EL (cell line): ENCODE results near the gene SENP7.

Experiments
- DNase-seq: peaks from one replicate; pipeline ENCODE4 v3.0.0-alpha.2; 2016

Gene SENP7

DNA sequence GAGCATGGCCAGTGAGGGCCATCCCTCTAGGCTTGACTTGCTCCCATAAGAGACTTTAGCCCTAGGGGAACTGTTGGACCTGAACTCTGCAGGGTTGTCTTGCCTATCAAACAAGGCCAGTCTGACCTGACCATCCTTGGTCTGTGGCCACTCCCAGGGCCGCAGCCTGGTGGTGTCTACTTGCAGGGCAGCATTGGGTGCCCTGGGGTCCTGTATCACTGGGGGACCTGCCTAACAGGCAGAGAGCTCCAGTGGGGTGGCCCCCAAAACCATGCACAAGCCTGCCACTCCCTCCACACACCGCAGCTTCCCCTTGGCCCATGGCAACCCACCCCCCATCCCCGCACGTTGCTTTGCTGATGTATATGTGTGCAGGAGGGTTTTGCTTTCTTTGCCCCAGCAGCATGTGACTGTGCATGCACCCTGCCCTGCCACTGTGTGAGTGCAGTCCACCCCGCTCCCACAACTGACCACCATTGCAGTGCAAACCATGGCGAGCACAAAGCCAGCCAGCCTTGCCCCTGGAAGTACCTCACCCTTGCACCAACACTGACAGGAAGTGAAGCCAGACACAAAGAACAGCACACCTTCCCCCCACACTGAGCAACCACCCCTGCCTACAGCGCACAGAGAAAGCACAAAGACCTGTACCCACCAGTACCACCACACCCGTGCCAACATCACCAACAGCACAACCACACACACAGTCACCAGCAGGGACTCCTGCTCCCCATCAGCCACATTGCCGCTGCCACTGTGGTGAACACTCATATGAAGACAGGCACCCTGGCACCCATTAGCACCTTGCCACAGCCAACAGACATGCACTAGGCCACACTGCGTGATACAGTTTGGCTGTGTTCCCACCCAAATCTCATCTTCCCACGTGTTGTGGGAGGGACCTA lies 88.8 kb downstream of the SENP7 start:
- no peak for DNase-seq

DNA sequence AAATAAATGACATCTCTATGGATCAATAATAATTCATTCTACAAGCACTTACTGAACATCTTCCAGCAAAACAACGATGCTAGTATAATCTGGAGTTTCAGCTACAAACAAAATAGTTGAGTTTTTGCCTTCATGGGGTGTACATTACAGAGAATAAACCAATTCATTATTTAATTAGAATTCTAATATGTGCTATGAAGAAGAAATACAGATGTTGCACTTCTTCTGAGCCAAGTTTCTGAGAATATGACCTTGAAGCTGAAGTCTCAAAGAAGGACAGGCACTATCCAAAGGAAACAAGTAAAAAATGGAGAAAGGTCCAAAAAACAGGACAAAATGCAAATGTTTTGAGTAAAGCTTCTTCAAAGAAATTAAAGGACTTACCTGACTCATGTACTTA lies 94.2 kb downstream of the SENP7 start:
- no peak for DNase-seq

DNA sequence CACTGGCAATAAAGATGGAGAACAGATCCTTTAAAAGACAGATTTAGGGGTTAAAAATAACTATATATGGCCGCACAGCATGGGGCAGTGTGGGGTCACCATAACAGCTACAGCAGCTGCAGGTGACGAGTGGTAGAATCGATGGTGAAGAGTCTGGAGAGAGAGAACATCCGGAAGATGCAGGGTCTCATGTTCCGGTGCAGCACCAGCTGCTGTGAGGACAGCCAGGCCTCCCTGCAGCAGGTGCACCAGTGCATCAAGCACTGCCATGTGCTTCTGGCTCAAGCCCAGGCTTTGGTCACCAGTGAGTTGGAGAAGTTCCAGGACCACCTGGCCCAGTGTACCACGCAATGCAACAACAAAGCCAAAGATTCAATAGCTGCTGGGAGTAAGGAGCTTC lies 98.9 kb downstream of the SENP7 start:
- DNase-seq, result no peak

DNA sequence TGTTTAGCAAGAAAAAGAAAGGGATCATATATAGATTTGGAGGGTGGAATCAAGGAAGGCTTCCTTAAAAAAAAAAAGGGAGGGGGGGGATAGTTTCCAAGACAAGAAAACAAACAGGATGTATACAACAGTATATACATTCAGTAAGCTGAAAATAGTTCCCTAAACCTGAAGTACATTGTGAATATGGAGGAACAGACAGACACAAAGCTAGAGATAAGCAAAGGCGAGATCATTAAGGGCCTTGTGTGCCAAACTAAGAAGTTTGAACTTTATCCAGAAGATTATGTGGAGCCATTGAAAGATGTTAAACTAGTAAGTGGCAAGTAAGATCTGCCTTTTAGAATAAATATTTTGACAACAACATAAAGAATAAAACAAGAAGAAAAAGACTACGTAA lies 99.4 kb downstream of the SENP7 start:
- DNase-seq, result no peak

DNA sequence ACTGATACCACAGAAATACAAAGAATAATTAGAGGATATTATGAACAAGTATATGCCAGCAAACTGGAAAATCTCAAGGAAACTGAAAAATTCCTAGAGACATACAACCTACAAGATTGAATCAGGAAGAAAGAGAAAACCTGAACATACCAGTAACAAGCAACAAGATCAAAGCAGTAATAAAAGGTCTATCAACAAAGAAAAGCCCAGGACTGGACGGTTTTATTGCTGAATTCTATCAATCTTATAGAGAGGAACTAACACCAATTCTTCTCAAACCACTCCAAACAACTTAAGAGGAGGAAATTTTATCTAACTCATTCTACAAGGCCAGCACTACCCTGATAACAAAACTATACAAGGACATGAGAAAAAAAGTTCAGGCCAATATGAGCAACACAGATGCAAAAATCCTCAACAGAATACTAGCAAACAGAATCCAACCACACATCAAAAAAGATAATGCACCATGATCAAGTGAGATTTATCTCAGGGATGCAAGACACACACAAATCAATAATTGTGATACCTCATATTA lies 121.5 kb downstream of the SENP7 start:
- DNase-seq, result no peak

DNA sequence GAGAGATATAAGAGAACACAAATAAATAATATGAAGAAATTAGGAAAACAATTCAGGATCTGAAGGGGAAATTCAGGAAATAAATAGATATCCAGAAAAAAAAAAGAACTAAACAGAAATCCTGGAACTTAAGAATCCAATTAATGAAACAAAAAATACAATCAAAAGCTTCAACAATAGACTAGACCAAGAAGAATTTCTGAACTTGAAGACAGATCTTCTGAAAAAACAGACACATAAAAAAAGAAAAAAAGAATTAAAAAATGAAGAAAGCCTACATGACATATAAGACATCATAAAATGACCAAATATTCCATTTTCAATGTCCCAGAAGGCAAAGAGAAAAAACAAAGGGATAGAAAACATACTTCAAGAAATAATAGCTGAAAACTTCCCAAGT lies 124.3 kb downstream of the SENP7 start:
- DNase-seq, result no peak

DNA sequence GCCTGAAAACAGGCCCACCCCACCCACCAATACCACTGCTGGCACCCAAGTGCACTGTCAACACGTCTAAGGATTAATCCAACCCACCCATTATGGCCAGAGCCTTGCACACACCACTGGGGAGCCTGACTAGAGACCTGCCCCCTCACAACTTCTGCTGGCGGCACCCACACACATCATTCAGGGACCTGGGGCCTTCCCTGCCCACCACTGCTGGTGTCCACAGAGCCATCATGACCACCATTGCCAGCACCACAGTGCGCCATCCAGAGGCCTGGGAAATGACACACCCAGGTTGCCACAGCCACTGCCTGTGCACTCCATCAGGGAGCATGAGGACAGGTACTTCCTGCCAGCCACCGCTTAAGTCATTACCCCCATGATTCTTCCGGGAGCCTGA lies 125.7 kb downstream of the SENP7 start:
- DNase-seq, result no peak

DNA sequence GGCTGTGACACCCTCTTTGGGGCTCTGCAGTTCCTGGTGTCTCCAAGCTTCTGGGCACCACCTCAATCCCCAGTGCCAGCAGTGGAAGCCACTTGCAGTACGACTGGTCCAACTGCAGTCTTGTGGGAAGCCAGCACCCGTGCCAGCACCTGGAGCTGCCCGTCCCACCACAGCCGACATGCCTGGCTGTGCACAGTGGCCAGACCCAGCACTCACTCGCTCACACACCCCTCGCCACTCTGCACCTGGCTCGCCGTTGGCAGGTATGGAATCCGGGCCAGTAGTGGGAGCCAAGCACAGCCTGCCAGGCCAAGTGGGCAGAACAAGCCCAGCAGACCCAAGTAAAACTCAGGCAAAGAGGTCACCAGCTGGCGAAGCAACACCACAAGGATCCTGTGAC lies 128.6 kb downstream of the SENP7 start:
- no peak for DNase-seq

DNA sequence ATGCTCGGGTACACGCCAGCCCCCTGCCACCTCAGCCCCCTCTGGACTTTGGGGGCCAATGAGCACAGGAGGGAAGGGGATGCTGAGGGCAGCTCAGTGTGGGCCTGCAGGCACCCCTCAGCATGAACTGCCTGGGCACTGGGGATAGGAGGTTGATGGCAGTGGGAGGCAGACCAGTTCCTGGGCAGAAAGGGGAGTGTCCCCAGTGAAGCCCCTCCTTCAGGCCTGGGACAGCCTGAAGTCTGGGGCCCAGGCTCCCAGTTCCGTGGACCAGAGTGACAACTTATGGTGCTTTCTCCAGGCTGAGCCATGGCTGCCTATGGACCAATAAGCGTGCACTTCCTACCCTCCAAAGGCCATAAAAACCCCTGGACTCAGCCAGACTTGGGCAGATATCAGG lies 129.4 kb downstream of the SENP7 start:
- no peak for DNase-seq

DNA sequence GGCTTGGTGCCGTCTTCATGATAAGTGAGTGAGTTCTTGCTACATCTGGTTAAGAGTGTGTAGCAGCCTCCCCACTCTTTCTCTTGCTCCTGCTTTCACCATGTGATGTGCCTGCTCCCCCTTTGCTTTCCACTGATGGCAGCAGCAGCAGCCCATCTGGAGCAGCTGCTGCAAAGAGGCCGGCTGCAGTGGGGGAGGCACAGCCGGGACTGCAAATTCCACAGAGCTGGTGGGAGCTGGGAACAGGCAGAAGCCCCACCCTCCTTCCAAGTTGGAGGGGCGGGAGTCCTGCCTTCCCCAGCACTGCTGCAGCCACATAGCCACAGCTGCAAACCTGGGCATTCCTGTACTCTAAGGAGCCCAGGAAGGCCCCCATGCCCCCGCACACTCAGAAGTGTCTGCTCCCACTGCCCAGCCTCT lies 129.8 kb downstream of the SENP7 start:
- no peak for DNase-seq

DNA sequence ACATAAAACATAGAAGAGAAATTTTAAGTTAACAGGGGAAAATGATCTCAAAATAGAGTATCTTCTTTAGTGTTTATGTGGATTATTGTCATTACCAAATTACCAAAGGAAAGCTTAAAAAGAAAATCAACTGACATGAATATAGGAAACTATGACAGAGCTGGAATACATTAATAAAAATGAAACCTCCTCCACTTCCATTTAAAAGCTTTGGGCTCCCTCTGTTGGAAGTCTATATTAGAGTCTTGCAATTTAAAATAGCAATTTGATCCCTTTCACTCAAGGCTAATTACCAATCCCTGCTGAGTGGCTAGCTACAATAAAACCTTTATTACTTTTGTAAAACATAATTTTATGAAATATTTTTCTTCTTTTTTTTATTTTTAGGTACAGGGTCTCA lies 131.2 kb downstream of the SENP7 start:
- DNase-seq, result peak; percentile 46

DNA sequence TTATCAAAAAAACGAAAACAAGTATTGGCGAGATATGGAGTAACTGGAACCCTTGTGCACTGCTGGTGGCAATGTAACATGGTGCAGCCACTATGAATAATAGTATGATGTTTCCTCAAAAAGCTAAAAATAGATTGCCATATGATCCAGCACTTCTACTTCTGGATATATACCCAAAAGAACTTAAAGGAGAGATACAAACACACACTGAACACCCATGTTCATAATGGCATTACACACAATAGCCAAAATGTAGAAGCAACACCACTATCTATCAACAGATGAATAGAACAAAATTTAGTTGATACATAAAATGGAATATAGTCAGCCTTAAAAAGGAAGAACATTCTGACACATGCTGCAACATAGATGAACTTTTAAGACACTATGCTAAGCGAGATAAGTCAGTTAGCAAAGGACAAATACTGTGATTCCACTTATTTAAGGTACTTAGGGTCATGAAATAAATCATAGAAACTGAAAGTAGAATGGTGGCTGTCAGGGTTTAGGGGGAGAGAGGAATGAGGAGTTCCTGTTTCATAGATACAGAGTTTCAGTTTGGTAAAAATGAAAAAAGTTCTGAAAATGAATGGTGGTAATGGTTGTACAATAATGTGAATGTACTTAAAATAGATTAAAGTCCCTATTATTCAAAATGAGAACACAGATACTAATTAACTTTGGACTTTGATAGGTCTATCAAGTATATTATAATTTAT lies 133.2 kb downstream of the SENP7 start:
- DNase-seq, result no peak

DNA sequence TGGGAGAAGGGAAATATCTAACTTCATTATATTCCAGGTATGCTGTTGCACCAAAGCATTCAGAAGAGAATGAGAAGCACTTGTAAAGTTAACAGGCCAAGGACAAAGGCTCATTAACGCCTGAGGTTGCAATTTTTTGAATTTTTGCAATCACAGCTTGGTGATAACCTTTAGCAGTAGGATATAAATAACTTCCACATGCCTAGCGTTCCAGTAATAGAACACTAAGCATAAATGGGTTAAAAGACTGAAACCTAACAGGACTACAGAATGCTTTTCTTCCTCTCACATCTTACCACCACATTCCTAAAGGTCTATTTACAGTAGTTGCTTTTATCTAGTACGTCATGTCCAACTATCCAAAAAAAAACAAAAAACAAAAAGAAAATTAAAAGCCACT lies 135.2 kb downstream of the SENP7 start:
- no peak for DNase-seq

DNA sequence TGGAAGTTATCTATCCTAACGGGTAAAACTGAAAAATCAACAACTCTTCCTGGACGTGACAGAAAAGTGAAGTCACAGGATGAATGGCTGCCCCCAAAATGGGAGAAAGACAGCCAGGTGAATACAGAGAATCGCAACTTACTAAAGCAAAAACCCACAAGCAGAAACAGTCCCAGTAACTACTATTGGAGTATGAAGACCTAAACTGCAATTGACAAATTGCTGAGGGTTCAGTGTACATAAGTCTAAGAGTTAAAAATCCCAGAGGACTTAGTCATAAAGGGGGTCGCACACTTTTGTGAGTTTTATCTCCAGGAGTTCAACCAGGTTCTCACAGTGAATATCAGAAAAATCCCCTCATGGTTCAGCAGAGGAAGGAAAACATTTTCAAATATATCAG lies 135.8 kb downstream of the SENP7 start:
- DNase-seq, result no peak

DNA sequence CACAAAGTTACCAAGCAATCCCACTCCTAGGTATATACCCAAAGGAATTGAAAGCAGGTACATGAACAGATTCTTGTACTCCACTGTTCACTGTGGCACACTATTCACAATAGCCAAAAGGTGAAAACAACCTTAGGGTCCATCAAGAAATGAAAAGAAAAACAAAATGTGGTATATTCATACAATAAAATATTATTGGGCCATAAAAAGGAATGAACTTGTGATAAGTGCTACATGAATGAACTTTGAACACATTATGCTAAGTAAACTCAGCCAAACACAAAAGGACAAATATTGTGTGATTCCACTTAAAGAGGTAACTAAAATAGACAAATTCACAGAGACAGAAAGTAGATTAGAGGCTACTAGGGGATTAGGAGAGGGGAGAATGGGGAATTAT lies 137.4 kb downstream of the SENP7 start:
- DNase-seq, result no peak

DNA sequence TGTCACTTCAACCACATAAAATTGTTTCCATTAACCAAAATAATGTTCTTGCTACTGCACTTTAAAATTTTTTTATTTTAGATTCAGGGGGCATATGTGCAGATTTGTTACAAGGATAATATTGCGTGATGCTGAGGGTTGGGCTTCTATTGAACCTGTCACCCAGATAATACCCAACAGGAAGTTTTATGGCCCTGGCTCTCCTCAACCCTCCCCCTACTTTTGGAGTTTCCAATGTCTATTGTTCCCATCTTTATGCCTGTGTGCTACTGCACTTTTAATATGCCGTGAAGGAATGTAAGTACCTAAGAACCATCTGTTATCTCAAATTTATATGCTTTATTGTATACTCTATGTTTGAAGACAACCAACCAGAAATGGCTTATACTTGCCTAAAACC lies 150.6 kb downstream of the SENP7 start:
- DNase-seq, result no peak

DNA sequence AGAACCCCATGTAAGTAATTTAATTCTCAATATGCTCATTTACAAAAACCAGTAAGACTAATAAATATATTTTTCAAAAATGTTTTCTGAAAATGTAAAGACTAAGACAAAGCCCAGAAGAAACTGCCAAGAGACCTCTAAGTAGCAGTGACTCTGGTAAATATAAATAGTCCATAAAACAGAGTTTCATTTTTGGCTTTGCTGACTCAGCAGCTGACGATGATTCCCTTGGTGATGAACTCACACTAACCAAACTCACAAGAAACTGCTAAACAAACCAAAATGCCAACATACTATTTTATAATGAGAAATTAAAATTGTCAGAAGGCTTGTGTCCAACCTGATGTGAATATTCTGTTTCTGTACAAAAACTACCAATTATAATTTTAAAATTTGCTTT lies 161.2 kb downstream of the SENP7 start:
- DNase-seq, result peak; percentile 9

DNA sequence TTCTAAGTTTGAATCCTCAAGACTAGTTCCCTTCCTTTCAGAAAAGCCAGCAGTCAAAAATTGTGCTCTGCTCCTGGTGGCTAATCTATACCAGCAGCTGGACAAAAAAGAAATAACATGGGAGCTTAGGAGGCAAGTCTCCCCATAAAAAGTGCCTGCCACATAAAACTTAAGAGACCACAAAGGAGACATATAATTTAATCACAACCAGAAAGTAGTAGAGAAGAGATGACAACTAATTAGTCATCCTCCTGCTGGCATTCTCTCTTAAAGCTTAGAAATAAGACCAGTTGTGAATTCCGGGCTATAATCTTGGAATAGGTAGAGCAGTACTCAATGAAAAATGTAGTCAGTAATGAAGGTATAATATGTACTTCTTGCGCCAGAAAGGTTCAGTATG lies 172.4 kb downstream of the SENP7 start:
- DNase-seq, result peak; percentile 25

DNA sequence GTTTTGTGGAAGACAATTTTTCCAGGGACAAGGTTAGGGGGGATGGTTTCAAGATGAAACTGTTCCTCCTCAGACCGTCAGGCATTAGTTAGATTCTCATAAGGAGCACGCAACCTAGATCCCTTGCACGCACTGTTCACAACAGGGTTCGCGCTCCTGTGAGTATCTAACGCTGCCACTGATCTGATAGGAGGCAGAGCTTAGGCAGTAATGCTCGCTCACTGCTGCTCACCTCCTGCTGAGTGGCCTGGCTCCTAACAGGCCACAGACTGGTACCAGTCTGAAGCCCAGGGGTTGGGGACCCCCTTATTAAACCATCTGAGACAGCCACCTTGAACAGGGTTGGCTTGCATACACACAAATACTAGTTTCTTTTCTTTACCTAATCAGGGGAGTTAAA lies 179.1 kb downstream of the SENP7 start:
- DNase-seq, result no peak

DNA sequence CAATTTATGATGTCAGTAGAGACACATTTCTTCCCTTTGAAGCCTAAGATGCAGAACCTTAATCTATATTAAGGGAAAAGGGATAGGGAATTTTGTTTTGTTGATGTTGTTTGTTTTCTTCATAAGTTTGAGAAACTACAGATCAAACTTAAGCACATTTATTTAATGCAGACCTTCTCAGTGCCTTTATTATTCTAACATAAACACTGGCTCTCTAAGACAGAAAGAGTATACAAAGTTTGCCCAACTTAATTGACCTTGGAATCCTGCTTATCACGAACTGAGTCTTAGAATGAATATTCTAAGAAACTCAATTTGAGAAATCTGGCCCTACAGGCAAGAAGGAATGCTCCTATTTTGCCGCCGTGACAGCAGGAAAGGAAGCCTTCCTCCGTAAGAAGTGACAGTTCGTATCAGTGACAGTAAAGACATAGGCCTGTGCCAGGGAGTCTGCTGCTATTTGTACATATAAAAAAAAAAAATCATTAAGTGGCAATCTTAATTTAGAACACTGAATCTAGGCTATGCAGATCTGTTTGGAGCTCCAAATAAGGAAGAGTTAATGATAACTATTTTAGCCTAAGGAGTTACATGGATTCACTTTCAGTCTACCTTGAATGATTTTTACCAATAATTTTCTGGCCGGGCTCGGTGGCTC lies 183.9 kb downstream of the SENP7 start:
- DNase-seq, result no peak

DNA sequence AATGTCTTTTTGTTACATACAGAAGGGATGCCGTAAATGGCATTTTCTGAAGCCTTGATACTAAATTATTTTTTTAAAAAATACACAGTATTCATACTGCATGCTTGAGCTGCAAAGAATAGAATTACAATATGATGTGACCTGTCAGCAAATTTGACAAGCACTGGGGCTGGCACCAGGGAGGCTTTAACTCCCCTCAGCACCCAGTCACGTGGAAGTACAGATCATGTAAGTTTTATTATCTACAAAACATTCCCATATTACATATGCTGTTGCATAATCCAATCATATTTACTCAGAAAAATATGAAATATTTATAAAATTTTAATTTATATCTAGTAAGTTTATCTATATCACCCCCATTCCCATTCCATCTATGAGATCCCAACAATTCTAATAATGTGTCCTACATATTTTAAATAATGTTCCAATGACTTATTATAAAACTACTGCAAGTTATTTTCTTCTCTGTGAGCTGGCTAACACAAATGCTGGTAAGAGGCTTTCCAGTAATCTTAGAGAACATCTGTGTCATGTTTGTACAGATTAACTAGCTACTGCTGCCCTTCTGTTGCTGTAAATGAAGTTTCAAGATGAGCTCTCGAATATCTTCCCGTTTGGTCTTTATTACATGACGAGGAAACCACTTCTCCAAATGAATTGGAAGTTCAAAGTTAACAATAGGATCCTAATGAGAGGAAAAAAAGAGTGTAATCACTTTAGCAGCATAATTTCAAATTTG lies 187.4 kb downstream of the SENP7 start:
- DNase-seq, result no peak

DNA sequence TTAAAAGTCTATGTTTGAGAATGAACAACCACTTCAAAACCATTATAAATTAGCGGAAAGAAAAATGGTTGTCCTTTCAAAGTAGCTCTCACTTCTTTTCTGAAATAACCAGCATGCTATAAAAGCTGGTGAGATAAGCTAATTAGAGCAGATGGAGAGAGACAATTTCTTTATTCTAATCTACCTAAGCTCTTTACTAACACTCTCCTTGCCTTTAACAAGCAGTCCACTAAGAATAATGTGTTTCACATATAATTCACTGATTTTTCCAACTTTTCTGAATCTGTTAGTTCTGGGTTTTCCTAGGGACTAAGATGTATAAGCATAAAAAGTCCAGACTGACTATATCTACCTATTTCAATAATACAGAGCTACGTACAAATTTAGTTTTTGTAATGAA lies 192.5 kb downstream of the SENP7 start, which contains the start of gene IMPG2:
Gene IMPG2 (minus strand): TSS at position 101 of the 400 bp plus-strand sequence. CDS start 203 bp downstream, outside the sequence.
- no peak for DNase-seq

DNA sequence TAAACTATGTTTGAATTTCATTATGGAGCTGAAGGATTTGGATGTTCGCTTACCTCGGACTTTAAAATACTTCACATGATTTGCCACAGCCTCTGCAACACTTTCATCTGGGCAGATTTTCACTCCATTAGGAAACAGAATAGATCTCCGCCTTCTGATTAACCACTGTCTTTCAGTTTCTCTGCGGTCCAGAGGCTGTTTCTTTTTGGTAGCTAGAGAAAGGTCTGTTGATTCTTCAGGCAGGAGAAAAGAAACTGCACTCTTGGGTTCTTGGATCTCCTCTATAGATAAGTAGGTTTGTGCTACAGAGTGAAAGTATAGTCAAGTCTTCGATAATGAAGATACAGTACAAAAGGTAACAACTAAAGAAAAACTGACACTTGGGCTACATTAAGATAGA lies 193.5 kb downstream of the SENP7 start:
- DNase-seq, result no peak
